Measurements from ENCODE around the gene TFDP1.

DNA sequence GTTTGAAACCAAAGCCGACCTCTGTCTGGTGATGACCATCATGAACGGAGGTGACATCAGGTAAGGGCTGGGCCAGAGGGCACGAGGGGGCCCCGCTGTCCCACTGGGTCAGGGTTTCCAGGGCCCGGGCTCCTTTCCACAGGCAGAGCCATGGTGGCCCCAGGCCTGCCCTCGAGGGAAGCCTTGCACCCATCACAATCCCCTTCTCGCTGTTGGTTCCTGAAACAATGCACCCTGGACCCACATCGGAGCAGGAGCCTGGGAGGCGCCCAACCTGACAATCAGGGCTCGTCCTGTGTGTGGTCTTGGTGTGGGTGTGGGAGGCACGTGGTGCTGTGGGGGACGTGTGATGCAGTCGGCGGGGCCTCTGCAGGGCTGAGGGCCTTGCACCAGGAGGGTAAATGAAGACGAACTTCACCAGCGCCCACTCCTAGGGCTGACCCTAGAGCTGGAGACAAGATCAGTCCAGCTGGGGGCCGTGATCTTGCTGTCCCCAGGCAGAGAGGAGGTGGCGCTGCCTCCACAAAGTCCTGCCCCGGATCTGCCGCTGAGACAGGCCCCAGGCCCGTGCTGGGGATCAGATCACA lies 85.3 kb downstream of the TFDP1 start:
- TF ChIP-seq, protein P1, sequence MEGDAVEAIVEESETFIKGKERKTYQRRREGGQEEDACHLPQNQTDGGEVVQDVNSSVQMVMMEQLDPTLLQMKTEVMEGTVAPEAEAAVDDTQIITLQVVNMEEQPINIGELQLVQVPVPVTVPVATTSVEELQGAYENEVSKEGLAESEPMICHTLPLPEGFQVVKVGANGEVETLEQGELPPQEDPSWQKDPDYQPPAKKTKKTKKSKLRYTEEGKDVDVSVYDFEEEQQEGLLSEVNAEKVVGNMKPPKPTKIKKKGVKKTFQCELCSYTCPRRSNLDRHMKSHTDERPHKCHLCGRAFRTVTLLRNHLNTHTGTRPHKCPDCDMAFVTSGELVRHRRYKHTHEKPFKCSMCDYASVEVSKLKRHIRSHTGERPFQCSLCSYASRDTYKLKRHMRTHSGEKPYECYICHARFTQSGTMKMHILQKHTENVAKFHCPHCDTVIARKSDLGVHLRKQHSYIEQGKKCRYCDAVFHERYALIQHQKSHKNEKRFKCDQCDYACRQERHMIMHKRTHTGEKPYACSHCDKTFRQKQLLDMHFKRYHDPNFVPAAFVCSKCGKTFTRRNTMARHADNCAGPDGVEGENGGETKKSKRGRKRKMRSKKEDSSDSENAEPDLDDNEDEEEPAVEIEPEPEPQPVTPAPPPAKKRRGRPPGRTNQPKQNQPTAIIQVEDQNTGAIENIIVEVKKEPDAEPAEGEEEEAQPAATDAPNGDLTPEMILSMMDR (IDR thresholded peaks at IDR 0.05): no peak
- no peak for TF ChIP-seq POLR2A (IDR thresholded peaks at IDR 0.05)
